HG03469 (cell line): ENCODE data around the gene LMF1.

Source experiments
- ATAC-seq: cut with Tn5 transposase; IDR thresholded peaks from one replicate; pipeline ENCODE4 v1.9.1; 2021; ENCODE audit warnings: mild to moderate bottlenecking, moderate library complexity, moderate number of reproducible peaks; ENCODE audit not compliant: unreplicated experiment

The LMF1 gene

DNA sequence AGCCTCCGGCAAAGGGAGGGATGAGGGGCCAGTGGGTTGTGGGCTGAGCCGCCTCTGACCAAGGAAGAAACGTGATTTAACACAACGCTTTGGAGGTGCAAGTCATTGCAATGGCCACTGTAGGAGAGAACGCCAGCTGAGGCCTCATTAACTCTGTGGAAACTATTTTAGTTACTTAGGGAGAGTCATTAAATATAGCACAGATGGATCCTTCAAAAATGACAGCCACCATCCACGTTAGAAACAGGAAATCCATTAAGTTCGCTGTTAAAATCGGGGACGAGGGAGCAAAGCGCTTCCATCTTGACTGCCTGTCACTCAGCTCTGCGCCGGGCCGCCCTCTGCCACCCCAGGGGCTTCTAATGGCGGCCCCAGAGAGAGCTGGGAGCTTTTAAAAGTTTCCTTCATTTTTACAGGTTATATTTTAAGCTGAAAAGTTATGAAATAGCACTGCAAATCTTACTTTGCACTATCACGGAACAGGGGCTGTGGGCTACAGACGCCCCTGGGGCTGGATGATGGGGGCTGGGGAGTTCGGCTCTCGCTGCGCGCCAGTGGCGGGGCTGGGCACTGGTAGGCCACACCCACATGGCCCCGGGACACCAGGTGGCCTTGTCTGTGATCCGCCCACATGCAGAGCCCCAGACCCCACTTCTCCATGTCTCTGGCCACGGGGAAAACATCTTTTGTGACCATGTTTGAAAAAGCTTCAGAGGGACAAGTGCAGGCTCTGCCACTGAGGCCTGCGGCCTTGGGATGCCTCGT, 54.6 kb downstream of the LMF1 start:
- ATAC-seq: no peak

DNA sequence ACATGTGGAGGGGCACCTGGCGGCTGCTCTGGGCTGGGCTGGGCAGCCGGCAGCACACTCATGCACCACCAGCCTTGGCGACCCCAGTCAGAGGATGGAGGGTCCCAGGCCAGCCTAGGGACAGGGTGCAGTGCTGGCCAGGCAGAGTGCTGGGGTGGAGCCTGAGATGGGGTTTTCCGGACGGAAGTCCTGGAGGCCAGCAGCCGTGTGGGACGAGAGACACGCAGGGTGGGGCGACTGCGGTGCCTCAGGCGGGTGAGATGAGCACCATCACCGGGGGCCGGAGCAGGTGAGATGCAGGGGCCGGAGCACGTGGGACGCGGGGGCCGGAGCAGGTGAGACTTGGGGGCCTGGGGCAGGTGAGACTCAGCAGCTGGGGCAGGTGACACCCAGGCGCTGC, 55.2 kb downstream of the LMF1 start:
- no peak for ATAC-seq

DNA sequence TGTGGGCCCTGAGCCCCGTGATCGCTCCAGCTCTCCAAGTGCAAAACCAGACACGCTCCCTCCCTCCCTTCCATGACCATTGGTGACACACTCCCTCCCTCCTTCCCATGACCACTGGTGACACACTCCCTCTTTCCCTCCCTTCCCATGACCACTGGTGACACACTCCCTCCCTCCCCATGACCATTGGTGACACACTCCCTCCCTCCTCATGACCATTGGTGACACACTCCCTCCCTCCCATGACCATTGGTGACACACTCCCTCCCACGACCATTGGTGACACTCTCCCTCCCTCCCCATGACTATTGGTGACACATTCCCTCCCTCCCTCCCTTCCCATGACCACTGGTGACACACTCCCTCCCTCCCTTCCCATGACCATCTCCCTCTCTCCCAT, 56.3 kb downstream of the LMF1 start:
- no peak for ATAC-seq

DNA sequence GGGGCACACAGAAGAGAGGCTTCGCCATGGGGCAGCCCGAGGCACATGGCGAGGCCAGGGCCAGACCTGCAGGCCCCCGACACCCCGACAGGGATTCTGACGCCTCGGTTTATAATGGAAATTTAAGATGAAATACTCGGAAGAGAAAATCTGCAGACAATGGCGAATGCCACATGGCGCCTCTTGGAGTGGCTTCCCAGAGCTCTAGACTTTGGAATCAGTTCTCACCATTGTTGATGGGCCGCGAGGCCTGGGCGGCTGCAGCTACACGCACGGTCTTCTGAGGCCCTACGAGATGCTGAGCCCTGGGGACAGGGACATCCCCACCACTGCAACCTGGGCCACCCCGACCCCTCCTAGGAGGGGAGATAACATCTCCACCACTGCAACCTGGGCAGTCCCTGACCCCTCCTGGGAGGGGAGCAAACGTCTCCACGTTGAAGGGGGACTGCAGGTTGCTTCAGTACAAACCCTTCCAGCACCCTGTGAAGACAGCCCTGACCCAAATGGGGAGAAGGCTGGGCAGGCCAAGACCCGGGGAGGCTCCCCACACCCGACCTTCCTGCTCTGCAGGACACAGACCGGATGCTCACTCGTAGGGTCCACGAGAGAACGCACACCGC, 56.9 kb downstream of the LMF1 start:
- ATAC-seq: no peak

DNA sequence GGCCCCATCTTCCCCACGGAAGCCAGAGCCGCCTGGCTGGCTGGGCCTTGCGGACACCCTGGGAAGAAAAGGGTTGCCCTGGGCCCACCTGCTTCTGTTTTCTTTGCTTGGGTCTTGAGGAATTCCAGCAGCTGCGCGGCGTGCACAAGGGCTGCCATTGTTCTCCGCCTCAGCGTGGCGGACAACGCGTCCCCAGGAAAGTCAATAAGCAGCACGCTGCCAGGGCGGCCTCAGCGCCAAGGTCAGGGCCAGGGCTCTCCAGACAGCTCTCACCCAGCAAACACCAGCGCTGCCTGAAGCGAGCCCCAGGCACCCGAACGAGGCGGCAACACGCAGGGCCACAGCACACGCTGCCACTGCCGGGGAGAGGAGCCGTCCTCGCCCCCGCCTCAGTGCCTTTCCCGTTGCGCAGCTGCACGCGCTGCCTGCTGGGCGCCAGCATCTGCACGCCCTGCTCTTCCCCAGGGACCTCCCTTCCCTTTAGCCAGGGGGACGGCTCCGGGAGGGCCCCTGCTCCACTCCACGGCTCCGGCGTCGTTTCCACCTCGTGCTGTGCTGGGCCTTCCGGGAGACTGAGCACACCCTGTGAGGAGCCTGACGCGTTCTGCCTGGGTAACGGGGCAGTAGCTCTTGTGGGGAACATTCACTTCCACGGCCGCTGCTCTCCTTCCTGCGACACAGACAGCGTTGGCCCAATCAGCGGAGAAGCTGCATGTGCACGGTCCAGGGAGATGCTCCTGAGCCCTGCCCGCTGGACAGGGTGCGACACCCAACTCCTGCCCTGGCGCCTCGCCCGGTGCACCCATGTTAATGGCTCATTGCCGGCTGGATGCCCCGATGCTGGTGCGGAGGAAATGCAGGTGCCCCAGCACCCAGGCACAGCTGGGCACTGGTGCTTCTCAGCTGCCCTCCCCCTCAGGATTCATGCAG, 57.8 kb downstream of the LMF1 start:
- ATAC-seq: no peak

DNA sequence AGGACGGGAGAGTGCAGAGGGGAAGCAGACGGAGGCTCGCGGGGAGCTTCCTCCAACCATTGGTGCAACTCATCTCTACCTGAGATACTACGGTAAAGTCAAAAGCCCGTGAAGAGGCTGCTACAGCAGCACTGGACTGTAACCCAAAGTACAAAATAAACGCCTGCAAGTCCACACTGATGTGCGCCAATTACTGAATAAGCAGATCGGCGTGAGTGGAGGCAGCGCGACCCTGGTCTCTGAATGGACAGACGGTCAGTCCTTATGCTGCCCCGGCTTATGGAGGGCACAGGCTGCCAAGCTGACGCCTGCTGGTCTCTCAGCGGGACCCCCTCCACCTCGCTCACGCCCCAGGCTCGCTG, 58.5 kb downstream of the LMF1 start:
- ATAC-seq: no peak

DNA sequence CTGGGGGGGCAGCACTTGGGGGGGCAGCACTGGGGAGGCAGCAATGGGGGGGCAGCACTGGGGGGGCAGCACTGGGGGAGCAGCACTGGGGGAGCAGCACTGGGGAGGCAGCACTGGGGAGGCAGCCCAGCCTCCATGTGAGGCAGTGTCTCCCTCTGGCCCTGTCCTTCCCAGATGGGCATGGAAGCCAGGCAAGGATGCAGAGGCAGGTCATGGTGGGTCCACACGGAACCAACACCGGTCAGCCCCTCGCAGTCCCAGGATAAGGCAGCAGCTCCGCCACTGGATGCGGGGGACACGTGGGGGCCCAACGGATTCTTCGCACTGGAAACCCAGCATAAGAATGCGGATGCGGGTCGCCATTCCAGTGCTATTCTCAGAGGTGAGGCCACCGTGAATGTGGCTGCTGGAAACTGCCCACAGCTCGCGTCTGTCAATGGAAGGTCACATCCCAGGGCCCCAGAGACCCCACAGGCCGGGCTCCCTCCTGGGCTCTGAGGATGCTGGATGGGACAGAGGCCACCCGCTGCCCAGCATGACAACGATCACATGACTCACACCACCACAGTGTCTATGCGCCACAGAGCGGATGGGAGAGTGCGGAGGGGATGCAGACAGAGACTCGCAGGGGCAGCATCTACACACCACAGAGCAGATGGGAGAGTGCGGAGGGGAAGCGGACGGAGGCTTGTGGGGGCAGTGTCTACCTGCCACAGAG, 59.0 kb downstream of the LMF1 start:
- no peak for ATAC-seq

DNA sequence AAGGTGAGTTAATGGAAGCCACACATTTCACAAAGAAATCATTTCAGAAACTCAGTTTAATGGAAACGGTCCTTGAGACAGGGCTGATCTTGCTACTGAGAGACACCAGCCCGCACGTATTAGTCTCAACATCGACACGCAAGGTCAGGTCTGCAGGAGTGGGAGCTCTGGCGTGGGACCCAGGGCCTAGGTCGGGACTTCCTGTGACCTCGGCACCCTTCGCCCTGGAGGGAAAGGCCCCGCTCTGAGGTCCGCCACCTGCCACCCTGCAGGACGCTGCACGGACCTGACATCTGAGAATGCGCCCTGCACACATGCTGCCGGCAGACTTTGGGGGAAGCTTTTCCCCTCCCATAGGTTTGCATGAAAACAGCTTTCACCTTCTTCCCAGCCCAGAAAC, 59.7 kb downstream of the LMF1 start:
- no peak for ATAC-seq

DNA sequence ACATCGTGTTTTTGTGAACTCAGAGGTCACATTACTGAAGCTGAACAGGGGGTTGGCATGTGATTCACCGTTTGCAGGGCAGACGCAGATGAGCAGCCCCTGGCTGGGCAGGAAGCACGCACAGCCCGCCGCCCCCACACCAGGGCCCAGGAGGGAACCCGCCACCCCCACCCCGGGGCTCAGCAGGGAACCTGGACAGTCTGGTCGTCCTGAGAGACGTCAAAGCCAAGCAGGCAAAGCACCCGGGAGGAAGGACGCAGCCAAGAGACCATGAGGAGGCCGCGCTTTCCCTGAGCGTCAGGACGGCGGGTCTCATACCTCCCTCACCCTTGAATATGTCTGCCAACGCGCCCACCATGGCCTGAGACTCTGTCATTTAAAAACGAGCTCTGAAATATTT, 60.6 kb downstream of the LMF1 start:
- no peak for ATAC-seq

DNA sequence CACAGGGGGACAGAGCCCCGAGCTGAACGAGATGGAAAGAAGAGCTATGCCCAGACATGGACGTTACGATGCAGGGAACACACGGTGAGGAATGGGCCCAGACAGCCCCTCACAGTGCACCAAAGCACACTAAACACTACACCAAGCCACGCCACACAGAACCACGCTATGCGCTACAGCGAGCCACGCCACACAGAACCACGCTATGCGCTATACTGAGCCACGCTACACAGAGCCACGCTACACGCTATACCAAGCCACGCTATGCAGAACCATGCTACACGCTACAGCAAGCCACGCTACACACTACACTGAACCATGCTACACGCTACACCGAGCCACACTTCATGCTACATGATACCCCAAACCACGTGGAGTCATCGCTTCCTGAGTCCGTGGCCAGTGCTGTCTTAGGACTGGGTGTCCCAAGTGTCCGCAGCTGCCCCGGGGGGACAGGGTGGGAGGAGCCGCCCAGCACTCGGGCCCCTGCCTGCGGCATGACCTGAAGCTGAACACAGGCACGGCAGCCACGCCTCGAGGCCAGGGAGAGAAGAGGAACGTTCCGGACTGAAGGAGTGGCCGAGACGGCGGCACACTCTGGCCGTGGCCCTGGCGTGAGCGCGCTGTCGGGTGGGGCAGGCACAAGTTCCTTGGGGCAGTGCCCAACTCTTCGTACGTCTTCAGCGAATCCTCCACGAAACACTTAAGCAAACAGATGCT, 61.3 kb downstream of the LMF1 start:
- ATAC-seq: no peak

DNA sequence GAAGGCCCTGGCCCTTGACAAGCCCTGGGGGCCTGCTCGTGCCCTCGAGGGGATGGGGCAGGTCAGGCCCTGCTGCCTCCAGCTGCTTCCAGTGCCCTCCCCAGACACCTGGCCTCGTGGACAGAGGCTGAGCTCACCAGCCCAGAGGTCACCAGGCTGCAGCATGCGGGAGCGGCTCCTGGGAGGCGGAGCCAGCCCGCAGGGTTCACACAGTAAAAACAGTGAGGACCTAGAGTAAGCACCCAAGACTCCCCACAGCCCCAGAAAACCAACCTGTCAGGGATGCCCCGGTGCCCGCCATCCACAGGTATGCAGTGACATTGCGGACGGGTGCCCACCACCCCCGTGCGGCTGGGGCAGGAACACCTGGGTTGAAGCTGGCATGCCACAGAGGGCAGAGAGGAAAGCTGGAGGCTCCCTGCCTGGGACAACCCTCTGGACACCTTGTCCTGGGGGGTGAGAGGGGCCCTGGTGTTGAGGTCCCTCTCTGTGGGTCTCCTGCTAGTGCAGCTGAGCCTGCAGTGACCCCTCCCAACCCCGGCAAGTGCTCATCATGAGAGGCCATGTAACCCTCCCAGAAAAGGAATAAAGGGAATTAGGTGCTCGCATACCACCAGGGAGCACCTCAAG, 62.1 kb downstream of the LMF1 start:
- ATAC-seq: no peak

DNA sequence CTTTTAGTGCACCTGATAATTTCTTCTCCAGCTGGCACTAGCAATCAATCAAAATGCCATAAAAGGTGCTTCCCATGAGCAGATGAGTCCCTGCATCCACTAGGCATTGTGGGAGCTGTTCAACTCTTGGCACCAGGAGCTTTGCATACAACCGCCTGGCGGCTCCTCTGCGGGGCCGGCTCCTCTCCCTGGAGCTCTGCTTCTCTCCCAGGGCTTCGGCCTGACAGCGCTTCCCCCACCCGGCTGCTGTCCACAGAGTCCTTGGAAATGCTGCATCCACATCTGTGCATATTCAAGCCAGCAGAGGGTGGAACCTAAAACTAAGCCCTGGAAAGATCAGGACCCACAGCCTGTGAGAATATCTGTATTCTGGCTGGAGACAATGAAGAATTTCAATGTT, 62.9 kb downstream of the LMF1 start:
- ATAC-seq: no peak

DNA sequence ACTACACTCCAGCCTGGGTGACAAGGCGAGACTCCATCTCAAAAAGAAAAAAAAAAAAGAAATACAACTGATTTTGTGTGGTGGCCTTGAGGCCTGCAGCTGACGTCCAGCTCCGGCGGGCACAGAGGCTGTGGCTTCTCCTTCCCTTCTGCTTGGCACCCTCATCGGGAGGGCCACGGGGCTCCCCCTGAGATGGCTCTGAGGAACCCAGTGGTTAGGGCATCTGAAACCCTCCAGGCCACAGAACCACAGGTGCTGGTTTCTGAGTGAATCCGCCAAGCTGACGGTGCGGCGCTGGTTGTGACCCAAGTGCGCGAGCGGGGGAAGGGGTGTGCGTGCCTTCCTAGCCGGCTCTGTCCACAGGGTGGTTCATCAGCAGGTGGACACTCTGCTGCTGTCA, 63.4 kb downstream of the LMF1 start:
- no peak for ATAC-seq

DNA sequence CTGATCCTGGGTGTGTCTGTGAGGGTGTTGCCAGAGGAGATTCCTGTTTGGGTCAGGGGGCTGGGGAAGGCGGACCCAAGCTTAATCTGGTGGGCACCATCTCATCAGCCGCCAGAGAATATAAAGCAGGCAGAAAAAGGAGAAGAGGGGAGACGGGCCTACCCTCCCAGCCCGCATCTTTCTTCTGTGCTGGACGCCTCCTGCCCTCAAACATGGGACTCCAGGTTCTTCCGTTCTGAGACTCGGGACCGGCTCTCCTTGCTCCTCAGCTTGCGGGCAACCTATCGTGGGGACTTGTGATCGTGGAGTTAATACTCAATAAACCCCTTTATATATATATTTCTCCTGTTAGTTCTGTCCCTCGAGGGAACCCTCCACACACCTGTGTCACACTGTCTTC, 64.5 kb downstream of the LMF1 start:
- ATAC-seq: no peak

DNA sequence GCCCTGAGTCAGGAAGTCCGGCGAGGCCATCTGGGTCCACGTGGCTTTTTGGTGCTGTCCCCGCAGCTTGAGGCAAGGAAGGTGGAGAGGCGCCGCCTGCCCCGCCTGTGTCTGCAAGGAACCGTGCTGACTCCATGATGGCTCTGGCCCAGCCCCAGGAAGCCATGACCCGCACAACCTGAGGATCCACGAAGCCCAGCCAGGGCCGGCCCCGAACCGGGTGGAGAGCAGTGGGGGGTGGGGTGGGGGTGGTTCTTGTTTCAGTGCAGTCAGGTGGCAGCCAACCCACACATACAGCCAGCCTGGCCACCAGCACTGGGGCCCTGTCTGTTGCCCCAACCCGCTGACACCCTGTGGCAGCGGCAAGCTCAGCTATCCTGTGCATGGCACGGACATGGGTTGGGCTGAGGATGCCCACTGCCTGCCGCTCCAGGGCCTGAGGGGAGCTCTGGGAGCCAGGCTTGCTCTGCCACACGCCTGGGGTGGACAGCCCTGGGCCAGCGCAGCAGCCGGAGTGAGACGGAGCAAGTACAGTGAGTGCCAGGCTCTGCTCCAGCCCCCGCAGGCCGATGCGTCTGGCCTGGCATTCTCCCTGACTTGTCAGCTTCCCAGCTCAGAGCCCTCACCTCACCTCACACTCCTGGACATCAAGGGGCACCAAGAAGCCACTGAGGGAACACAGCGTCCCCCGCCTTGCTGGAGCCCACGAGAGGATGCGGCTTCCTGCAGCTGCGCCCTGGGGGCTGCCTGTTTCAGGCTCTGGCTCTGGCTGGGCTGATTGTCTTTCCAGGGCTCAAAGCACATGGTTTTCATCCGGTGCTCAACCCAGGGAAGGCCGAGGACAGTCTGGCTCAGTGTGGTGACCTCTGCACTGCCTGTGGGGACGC, 68.8 kb downstream of the LMF1 start:
- no peak for ATAC-seq

DNA sequence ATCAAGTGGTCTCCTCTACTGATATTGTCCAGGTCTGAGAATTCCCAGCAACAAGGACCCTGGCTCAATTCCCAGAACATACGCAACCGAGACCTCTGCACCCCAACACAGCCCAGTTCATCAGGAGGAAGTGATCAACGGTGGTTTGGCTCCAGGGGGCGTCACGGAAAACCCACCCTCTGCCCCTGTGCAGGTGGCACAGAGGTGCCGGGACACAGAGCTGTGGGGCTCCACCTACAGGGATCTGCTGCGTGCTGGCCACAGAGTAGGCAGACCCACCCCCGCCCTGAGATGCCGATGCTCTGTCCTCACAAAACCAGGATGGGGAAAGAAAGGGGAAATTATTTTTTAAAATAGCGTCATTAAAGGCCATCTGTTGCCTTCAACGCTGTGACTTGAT, 69.6 kb downstream of the LMF1 start:
- no peak for ATAC-seq

DNA sequence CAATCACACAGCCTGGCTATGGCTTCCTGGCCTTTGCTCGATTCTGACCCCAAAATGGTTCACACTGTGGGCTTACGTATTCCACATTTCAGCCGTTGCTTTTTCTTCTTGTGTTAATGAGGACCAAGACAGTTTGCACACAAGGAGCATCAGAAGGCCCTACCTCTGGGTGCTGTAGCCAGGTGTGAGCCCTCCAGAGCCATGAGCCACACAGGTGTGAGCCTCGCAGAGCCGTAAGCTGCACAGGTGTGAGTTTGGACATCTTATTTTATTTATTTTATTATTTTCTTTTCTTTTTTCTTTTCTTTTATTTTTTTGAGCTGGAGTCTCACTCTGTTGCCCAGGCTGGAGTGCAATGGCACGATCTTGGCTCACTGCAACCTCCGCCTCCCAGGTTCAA, 70.6 kb downstream of the LMF1 start:
- no peak for ATAC-seq

DNA sequence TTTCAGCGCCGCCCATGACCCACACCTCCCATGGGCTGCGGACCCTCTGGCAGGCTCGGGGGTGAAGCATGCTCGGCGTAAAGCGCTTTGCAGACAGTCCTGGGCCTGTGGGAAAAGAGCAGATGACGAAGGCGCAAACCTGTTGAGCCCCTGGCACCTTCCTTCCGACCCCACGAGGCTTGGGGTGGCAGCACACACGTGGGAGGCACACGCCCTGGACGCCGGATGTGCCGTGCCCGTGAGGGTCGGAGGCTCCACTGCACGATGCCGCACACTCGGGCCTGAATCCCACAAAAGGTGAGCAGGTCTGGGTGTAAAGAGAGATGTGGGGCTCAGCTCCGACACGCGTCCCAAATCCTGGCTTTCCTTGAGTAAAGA, 71.1 kb downstream of the LMF1 start:
- no peak for ATAC-seq
